HG02759 (cell line): ENCODE measurements around the gene CDH22.

Source experiments
- ATAC-seq: cut with Tn5 transposase; IDR thresholded peaks from one replicate; pipeline ENCODE4 v1.9.1; 2021; ENCODE audit warnings: mild to moderate bottlenecking, moderate library complexity; ENCODE audit not compliant: unreplicated experiment

The CDH22 gene

DNA sequence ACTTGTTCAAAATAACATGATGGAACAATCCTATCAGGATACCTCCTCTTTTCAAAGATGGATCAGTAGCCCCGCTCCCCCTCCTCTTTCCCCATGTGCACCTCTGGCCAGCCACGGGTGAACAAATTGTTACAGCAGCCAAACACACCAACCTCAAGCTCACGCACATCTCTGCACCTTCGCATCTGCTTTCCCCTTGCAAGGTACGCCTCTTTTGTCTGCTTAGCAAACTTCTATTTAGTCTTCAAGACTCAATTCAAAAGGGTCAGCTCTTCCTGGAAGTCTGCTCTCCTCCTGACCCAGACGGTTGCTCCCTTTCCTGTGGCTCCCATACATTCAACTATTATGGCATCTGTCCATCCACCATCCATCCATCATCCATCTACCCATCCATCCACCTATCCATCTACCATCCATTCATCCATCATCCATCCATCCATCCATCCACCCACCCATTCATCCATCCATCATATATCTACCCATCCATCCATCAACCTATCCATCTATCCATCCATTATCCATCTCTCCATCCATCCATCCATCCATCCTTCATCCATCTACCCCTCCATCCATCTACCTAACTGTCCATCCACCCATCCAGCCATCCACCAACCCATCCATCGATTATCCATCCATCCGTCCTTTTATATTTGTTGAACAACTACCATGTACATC, 36.3 kb upstream of the CDH22 start:
- no peak for ATAC-seq

DNA sequence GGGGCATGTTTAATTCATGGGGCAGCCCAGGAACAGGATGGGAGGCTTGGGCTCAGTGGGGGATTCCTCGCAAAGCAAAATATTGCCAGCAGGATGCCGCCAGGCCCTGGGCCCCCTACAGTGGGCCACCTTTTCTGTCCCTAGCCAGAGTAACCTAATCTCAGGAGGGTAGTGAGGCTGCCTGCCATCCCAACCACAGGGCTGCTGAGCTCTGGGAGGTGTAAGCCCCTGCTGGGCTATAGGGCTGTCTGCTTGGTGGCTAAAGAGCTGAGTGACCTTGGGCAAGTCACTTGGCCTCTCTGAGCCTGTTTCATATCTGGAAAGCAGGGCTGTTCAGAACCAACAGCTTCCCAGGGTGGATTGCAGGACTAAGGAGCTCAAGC, 35.7 kb upstream of the CDH22 start:
- no peak for ATAC-seq

GRCh38 chr20:46343348-46343974, 35.2 kb upstream of the CDH22 start:
- no peak for ATAC-seq

DNA sequence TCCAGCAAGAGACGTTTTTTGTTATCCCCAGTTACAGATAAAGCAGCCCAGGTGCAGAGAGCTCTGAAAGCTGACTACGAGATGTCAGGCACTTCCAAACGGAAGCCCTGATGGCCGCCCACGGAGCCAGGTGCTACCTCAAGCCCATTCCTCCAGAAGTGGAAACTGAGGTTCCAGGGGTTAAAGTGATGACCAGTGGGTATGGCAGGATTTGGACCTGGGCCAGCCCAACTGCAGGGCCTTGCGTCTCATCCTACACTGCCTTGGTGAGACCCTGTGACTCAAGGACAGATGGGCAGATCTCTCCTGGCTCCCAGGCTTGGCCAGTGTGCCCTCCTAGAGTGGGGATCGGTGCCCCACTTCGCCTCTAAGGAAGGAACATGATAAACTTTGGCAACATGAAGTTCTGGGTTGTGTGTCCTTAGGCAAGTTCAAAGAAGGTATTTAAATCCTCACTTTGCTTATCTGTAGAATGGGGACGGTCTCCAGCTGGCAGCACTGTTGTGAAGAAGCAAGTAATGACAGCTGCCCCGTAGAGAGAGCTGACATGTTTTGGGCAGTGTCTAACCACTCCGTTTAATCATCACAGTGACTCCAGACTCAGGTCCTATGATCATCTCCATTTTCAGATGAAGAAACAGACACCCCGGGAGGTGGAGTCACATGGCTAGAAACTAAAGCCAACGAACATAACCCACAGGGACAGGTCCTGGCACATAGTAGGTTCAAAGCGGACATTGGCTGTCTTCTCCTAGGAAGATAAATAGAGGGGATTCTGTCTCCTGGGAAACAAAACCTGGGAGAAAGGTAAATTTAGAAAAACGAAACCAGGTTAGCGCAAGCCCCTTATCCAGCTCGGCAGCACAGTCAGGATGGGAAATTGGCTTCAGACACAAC, 34.4 kb upstream of the CDH22 start:
- ATAC-seq = no peak

DNA sequence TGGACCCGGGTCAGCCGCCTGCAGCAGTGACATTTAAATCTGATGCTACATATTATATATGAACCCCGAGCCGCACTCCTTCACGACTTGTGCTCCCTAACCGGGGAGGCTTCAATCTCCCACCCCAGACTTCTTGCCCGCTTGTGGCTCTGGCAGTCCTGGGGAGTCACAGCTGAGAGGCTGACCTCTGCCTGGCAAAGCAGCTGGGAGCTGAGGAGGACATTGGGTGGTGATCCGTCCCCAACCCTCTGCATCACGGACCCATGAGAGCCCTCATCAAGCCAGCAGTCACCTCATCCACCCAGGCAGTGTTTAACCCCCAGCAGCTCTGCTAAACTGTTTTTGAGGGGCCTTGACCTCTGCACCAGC, 33.7 kb upstream of the CDH22 start:
- ATAC-seq = no peak

- ATAC-seq = no peak
These were observed 33.0 kb upstream of the CDH22 start for GRCh38 chr20:46341074-46342009.

DNA sequence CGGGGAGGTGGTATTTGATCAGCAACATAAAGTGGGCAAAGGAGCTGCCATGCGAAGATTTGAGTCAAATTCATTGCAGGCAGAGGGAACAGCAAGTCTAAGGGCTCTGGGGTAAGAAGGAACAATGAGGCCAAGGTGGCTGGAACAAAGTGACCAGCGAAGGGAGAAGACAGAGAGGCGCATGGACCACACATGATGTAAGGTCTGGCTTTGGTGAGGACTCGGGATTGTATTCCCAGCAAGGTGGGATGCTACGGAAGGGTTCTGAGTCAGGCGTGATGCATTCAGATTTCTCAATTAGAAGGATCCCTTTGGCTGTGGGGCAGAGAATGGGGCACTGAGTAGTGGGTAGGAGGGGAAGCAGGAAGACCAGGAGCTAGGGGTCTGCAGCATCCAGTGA, 30.7 kb upstream of the CDH22 start:
- no peak for ATAC-seq

- no peak for ATAC-seq
These were observed 28.4 kb upstream of the CDH22 start for GRCh38 chr20:46336735-46337134.

- no peak for ATAC-seq
These were observed 26.1 kb upstream of the CDH22 start for GRCh38 chr20:46334303-46334904.

DNA sequence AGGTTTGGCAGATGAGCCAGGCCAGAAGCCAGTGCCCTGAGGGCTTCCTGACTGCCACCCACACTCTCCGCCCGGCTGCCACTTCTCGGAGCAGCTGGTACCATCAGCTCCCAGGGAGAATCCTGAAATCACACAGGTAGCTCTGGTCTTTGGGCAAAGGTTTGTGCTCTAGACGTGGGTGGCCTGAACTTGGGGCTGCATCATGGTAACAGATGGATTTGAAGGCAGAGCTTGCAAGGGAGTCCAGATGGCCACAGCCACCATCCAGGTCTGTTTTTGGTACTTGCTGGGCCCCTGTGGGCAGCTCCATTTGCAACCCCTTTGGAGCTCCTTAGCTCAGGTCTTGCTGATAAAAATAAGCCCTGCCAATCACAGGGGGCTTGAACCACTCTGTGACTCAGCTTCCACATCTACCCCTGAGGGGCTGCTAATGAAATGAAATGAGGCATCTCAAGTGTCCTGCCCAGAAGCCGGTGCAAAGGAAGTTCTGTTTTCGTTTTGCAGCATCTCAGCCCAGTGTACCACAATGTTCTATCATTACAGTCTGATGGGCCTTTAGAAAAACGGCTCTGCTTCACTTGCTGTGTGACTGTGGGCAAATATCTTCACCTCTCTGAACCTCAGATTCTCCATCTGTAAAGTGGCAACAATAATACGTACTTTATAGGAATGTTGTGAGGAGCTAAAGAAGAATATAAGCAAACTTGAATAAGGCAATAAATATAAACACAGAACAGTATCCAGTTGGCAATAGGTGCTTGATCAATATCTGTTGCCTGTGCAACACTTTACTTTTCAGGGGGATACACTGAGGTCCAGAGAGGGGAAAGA, 25.1 kb upstream of the CDH22 start:
- ATAC-seq = no peak

DNA sequence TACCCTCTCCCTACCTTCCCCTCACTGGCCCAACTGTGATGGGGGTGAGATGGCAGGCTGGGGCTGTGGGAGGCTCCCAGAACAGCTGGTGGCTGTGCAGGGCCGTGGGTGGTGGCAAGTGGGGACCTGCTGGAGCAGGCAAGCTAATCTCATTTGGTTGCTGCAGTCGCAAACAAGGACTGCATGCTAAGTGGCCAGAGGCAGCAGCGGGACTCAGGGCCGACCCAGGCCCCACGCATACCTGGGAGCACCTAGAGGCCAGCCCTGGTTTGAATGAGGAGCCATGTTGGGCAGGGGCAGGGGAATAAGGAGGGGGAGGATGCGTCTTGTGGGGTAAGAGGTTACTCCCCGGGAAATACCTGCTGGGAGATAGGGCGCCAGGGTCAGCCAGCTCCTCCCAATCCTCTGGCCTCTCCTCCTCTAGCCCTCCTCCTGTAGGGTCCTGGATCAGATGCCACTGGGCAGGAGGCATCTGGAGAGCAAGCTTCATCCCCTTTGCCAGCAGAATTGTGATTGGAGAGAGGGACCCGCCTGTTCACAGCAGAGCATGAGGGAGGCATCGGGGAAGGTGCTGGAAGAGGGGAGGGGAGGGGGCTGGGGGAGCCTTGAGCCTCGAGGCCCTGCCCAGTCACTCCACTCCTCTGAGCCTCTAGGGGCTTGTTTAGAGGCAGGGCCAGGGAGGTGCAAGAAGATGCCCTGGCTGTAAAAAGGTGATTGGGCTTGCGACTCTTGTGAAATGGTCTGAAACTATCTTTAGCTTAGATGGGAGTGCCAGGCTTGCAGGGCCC, 24.3 kb upstream of the CDH22 start:
- ATAC-seq = no peak

DNA sequence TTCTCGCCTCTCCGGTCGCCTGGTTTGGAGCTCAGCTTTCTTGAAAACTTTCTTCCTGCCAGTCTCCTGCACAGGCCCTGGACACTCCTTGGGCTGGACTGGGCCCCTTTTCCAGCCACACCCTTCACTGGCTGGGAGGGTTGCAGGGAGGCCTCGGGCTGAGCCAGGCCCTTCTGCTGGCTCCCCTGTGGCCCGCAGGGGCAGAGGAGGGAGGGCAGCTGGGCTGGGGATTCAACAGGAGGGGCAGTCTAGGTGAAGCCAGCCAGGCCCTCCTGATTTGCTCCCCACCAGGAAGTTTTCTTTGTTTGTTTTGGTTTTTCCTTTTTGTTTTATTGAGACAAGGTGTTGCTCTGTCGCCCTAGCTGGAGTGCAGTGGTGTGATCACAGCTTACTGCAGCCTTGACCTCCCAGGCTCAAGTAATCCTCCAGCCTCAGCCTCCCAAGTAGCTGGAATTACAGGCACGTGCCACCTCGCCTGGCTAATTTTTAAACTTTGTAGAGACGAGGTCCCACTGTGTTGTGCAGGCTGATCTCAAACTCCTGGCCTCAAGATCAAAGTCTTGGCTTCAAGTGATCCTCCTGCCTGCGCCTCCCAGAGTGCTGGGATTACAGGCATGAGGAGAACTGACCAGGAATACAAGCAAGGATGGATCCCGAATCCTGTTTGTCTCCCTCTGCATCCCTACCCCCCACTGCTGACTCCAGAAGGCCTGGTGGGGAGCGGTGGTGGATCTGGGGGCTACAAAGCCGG, 23.5 kb upstream of the CDH22 start:
- no peak for ATAC-seq

DNA sequence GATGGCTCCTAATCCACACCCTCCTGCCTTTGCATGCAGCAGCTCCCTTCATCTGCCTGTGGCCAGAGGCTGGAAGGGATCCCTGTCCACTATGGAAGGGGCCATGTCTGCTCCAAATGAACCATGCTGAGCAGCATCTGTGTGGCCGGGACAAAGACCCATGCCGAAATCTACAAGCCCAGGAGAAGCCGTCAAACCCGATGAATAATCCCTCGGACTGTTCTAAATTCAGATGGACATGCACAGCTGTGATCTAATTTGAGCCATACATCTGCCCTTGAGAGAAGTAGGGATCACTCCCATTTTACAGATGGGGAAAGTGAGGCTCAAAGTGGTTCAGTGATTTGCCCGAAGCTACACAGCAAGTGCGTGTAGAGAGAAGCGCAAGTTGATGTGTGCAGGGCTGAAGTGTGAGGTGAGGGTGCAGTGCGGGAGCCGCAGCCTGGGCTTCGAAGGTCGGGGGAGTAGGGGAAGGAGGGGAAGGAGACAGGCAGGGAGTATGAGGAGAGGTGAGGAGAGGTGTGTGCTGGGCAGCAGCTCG, 22.6 kb upstream of the CDH22 start:
- no peak for ATAC-seq

GRCh38 chr20:46330072-46330763, 21.9 kb upstream of the CDH22 start:
- ATAC-seq = no peak

DNA sequence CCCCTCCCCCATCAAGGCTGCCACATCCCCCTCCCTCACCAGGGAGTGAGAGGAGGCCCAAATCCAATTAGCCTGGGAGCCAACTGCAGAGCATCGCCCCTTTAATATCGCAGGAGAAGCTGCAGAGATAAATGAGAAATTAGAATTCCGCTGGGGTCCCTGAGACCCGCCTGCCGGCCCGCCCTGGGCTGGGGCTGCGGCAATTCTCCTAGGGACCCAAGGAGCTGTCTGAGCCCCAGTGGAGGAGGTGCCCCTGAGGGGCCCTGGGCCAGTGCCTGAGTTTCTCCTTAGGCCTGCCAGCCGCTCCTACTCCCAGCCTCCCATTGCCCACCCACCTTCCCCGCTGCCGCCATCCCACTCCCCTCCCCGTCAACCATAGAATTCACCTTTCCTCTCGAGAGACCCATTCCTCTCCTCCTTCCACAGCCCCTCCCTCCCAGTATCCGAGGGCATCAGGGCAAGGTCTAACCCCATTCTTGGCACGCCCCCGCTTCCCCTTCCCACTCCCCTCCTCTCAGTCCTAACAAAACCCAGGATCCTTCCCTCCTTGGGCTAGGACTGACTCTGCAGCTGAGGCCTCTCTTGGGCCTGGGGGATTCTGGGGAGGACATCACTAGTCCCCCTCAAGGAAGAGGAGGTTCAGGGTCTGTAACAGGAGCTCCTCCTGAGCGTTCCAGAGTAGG, 20.0 kb upstream of the CDH22 start:
- ATAC-seq = no peak

- no peak for ATAC-seq
These were observed 19.3 kb upstream of the CDH22 start for GRCh38 chr20:46327557-46327956.

- ATAC-seq = no peak
These were observed 17.5 kb upstream of the CDH22 start for GRCh38 chr20:46325789-46326188.
